WTC11 (cell line): ENCODE data around the gene GPR183.

Source experiments
- NR2C2 ChIP-seq: sonication (generic); formaldehyde crosslinking; IDR thresholded peaks from 2 replicates; pipeline ENCODE4 v1.8.0; 2022; ENCODE audit warnings: mild to moderate bottlenecking, missing genetic modification reagents
- TF ChIP-seq, protein P1 (sequence below): sonication (generic); formaldehyde crosslinking; IDR thresholded peaks from 2 replicates; pipeline ENCODE4 v1.8.1; 2022; ENCODE audit warnings: low read depth, missing genetic modification reagents, borderline replicate concordance

- TF ChIP-seq, protein P1, sequence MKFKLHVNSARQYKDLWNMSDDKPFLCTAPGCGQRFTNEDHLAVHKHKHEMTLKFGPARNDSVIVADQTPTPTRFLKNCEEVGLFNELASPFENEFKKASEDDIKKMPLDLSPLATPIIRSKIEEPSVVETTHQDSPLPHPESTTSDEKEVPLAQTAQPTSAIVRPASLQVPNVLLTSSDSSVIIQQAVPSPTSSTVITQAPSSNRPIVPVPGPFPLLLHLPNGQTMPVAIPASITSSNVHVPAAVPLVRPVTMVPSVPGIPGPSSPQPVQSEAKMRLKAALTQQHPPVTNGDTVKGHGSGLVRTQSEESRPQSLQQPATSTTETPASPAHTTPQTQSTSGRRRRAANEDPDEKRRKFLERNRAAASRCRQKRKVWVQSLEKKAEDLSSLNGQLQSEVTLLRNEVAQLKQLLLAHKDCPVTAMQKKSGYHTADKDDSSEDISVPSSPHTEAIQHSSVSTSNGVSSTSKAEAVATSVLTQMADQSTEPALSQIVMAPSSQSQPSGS = no peak
- no peak for TF ChIP-seq NR2C2 (CRISPR knock-in tag)
Observed at GRCh38 chr13:99347335-99347878, 40.2 kb upstream of the GPR183 start.
